Measurements from ENCODE around the gene IL11. TPM values are rescaled to one million over a fixed set of nuclear protein-coding genes. Genes with fewer than 3 reads are reported as not detected.

Gene IL11
- under 1 TPM; 0.15 to 0.29 TPM for total RNA-seq

DNA sequence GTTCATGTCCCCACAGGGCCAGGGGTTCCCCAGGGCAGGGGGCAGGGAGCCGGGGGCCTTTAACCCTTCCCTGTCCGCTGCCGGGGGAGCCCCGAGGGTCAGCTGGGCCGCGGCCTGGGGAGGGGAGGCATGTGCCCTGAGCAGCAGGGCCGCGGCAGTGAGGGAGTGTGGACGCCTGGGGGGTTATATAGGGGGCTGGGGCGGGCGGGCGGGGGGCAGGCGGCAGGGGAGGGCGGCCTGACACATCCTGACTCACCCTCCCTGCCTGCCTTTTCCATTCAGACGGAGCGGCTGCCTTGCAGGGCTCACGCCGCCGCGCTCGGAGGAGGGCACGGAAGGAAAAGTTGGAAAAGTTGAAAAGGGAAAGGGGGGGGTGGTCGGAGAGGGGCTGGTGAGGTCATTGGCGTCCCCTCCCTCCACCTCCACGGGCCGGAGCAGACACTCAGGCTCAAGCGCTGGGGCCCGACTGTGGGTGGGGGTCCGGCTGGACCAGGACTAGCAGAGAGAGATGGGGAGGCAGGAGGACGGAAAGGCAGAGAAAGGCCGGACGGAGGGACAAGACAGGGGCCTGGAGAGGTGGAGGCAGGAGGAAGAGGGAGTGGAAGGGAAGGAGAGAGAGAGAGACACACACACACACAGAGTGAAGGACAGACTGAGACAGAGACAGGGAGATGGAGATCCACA is at the start of gene IL11:
IL11 (minus strand) TSS at position 159 of the 684 bp plus-strand sequence; CDS start at position 6, 153 bp downstream.

DNA sequence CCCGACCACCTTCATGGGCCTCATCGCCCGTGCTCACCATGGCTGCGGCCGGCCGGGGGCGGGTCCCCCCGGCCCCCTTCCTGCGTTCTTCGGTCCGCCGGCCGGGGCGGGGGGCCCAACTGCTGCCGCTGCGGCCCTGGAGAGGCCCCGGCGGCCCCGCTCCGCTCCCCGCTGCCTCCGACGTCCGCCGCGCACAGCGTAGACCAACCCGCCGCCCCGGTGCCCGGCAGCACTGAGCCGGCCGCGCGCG is 37.2 kb upstream of the IL11 start, which contains the start of gene UBE2S:
UBE2S (minus strand) TSS at position 239 of the 250 bp plus-strand sequence; CDS start at position 40, 199 bp downstream.

DNA sequence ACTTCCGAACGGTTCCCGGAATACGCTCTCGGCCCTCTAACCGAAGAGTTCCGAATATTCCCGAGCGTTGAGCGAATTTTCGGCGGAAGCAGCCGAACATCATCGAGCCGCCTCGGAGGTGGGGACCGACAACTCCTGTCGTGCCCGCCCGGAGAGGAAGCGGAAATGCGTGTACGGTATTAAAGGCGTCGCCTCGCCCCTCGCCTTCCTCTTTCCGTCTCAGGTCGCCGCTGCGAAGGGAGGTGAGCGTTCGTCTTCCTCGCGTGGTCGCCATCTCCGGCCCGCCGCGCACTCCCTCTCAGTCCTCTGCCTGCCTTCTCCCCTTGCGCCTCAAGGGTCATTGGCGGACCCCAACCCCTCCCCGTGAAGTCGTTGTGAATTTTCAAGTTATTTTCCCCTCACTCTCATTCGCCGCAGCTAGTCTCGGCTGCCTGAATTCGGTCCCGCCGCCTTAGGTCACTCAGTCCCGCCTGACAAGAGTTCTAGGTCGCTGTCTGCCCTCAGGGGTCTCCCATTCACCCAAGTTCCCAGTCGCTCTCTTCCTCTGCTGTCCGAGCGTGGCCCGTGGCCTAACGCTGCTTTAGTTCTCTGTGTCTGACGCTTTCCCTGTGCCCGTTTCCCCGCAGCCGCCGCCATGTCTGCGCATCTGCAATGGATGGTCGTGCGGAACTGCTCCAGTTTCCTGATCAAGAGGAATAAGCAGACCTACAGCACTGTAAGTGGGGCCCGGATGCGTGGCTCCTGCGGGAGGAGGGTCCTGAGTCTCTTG is 15.6 kb upstream of the IL11 start, which contains the start of gene RPL28:
RPL28 (plus strand) TSS at position 209 of the 769 bp plus-strand sequence; CDS start at position 635, 426 bp downstream.

DNA sequence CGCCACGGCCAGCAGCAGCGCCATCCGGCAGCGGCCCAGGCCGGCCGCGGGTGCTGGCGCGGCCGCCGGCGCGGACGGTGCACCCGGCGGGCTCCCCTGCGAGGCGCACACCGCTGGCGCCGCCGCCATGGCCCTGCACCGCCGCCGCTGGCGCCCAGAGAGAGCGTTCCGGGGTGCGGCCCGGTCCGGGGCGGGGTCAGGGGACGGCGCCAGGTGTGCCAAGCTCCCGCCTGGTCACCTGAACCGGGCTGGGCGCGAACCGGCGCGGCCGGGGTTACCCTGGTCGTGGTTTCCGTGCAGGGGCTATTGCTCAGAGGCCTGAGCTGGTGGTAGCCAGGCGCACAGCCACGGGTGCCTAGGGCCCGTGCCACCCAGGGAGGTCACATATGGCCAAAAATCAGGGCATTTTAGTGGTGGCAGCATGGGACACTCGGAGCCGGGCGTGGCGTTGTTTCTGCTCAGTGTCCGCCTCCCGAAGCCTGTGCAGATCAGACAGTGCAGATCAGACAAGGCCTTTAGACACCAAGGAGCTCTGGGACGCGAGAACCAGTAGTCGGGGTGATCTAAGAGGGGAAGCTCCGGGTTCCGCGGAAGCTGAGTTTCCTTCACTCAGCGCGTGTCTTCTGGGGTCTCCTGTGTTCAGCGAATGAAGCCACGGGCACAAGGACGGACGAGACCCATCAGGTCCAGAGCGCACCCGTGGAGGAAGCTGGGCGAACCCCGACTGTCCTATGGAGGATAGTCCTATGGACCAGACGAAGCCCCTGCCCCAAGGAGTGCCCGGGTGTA is 14.1 kb upstream of the IL11 start, which contains the start of gene TMEM238:
TMEM238 (minus strand) TSS at position 162 of the 789 bp plus-strand sequence; CDS start at position 129, 33 bp downstream.

DNA sequence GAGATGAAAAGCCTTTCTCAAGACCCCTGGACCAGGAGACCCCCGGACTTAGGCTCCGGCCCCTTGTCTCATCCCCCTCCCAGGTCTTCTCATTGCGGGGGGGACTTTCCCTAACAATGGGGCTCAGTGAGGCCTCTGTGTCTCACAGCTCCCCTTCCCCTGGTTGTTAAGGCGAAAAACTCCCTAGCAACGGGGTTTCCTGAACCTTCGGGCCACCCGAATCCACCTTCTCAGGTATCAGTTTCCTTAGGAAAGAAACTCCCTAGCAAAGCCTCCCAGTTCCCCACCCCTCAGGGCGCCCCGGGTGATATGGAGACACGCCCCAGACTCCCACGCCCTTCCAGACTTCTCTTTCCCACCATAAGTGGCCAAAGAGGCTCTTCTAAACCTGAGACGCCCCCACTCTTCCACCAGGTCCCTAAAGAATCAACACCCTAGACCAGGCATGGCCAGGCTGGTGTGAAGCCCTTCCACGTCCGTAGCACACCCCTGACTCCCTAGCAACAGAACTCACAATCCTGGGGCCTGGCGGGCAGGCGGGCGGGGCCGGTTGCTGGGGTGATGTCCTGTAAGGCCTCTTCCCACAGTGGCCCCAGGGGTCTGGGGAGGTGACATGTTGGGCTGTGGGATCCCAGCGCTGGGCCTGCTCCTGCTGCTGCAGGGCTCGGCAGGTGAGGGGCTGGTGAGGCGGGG is 6.1 kb upstream of the IL11 start, which contains the start of gene TMEM190:
TMEM190 (plus strand) TSS at position 586 of the 693 bp plus-strand sequence; CDS start at position 614, 28 bp downstream.

DNA sequence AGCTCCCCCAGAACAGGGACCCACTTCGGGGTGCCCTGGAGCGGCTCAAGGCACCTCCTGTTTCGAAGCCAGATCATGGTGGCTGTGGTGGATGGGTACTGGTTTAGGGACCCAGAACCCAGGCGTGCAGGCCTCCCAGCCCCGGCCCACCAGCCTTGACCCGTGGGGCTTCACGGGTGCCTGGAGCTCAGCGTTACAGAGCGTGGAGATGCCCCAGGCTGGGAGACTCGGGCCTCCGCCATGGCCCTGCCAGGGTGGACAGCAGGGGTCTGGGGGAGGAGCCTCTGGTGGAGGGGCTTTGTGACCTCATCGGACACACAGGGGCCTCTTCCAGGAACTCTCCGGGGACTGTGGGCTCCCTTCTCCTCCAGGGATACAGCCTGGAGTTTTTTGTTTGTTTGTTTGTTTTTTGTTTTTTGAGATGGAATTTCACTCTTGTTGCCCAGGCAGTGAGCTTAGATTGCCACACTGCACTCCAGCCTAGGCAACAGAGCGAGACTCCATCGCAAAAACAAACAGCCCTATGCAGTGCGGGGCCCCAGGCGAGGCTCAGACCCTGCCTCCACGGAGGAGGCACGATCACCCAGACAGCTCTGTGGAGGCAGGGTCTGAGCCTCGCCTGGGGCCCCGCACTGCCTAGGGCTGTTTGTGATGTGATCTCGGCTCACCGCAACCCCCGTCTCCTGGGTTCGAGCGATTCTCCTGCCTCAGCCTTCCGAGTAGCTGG is 7.1 kb downstream of the IL11 start, which contains the start of gene GARIN5B:
GARIN5B (minus strand) TSS at position 271 of the 727 bp plus-strand sequence; CDS start at position 77, 194 bp downstream.

DNA sequence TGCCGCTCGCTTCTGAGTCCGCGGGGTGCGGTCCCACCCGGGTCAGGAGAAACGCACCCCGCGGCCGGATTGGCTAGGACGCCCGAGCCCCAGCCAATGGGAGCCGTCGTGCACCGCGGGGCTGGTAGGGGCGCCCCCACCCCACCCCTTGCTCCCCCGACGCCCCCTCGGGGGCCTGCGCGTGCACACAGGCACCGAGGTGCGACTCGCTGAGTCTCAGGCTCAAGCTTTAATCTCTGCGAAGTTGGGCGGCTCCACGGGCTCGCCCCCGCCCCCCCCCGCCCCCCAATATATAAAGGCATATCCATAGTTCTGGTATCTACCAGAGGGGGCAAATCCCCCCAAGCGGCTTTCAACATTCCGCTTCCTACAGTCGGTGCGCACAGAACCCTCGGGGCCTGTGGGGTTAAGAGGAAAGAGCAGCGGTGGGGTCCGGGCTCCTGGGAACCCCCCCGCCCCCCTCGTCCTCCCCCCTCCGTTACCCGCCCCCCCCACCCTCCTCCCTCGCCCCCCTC is 15.5 kb downstream of the IL11 start, which contains the start of gene COX6B2:
COX6B2 (minus strand) TSS at position 22 of the 515 bp plus-strand sequence. CDS start 198 bp downstream, outside the sequence.

DNA sequence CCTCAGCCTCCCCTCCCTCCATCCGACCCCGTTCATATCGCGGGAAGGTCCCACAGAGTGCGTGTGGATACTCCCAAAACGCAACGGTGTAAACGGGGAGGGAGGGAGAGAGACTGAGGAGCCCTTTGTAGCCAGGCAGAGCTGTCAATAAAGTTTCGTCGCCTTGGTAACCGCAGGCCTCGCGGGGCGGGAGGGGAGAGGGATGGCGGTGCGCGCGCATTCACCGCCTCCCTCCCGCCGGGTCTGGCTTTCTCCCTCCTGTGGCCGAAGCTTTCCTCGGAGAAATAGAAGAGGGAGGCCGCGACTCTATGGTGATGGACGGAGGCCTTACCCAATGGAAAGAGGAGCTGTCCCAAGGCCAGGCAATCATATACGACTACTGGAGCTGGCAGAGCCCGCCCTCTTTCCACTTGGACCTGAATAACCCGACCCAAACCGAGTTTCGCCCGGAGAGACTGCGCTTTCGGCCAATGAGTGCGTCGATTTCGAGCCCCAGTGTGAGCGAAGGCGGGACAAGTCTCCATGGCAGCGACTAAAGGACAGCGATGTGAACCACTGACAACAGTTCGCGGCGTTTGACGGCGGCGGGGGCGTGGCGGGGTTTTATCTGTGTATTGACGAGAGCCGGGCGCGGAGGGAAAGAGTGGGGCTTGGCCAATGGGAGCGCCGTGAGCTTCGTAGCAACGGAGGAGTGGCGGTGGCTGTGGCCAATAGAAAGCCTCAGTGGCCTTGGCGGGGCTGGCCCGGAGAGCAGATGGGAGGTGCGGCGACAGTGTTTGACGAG is 31.0 kb downstream of the IL11 start, which contains the start of gene KMT5C:
KMT5C (plus strand) TSS at position 772 of the 784 bp plus-strand sequence. CDS start 2,061 bp downstream, outside the sequence.

DNA sequence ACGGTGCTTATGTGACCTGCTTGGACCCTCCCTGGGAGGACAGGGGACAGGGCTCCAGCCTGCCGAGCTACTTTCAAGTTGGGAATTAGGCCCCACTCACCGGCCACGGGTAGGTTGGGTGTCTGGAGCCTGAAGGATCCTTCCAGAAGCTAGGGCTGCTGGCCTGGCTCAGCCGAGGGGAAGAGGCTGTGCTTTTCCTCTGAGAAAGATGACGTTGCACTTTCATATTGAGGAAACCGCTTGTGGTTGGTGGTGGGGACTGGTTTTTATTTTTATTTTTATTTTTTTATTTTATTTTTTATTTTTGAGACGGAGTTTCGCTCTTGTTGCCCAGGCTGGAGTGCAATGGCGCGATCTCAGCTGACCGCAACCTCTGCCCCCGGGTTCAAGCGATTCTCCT is 45.1 kb downstream of the IL11 start, which contains the start of gene TMEM150B:
TMEM150B (minus strand) TSS at position 170 of the 400 bp plus-strand sequence. CDS start 4,305 bp downstream, outside the sequence.

Other genes starting within 250 kb of the IL11 start
- not detected for gene TNNT1, start 221.3 kb downstream of the IL11 start, total RNA-seq
- not detected for gene TNNI3, start 212.7 kb downstream of the IL11 start, total RNA-seq
- gene DNAAF3, start 203.8 kb downstream of the IL11 start, total RNA-seq, result not detected
- not detected for gene SYT5, start 190.2 kb downstream of the IL11 start, total RNA-seq
- gene PTPRH, start 161.0 kb downstream of the IL11 start, total RNA-seq, result not detected
- 10 to 100 TPM; 11.7 to 14.0 TPM for gene TMEM86B, start 141.7 kb downstream of the IL11 start, total RNA-seq
- gene PPP6R1, start 111.4 kb downstream of the IL11 start, total RNA-seq, result 100 to 1,000 TPM; 179 to 181 TPM
- 10 to 100 TPM; 23.0 to 25.5 TPM for gene HSPBP1, start 90.4 kb downstream of the IL11 start, total RNA-seq
- gene BRSK1, start 86.5 kb downstream of the IL11 start, total RNA-seq, result 1 to 10 TPM; 4.0 to 5.9 TPM
- gene TMEM150B, start 45.1 kb downstream of the IL11 start, total RNA-seq, result under 1 TPM in 1 of 2 experiments, not detected in 1; 0.29 TPM
- gene KMT5C, start 30.6 kb downstream of the IL11 start, total RNA-seq, result 10 to 100 TPM; 24.2 to 25.6 TPM
- under 1 TPM in 1 of 2 experiments, not detected in 1; 0.14 TPM for gene COX6B2, start 15.7 kb downstream of the IL11 start, total RNA-seq
- gene GARIN5B, start 7.2 kb downstream of the IL11 start, total RNA-seq, result not detected
- gene TMEM190, start 6.4 kb upstream of the IL11 start, total RNA-seq, result not detected
- gene TMEM238, start 13.8 kb upstream of the IL11 start, total RNA-seq, result 10 to 100 TPM; 28.2 to 31.1 TPM
- gene RPL28, start 15.5 kb upstream of the IL11 start, total RNA-seq, result 1,000 to 10,000 TPM; 3,962 to 3,998 TPM
- 100 to 1,000 TPM; 146 to 148 TPM for gene UBE2S, start 37.3 kb upstream of the IL11 start, total RNA-seq
- not detected for gene SHISA7, start 72.8 kb upstream of the IL11 start, total RNA-seq
- gene ISOC2, start 91.2 kb upstream of the IL11 start, total RNA-seq, result 10 to 100 TPM; 15.7 to 16.6 TPM
- not detected for gene C19orf85, start 94.3 kb upstream of the IL11 start, total RNA-seq
- gene ZNF628, start 106.2 kb upstream of the IL11 start, total RNA-seq, result 10 to 100 TPM in 1 of 2 experiments, 1 to 10 TPM in 1; 8.2 to 11.3 TPM
- gene NAT14, start 114.7 kb upstream of the IL11 start, total RNA-seq, result 1 to 10 TPM; 8.7 to 8.8 TPM
- gene SSC5D, start 118.0 kb upstream of the IL11 start, total RNA-seq, result under 1 TPM; 0.12 to 0.53 TPM
- gene SBK2, start 166.7 kb upstream of the IL11 start, total RNA-seq, result not detected
- not detected for gene SBK3, start 175.1 kb upstream of the IL11 start, total RNA-seq
- 1 to 10 TPM; 6.4 to 7.8 TPM for gene ZNF579, start 210.4 kb upstream of the IL11 start, total RNA-seq
- gene FIZ1, start 229.1 kb upstream of the IL11 start, total RNA-seq, result 10 to 100 TPM; 14.7 to 16.3 TPM
- 10 to 100 TPM; 33.7 to 35.0 TPM for gene ZNF524, start 229.8 kb upstream of the IL11 start, total RNA-seq
- gene ZNF865, start 235.2 kb upstream of the IL11 start, total RNA-seq, result 10 to 100 TPM; 16.1 to 16.2 TPM

Data from activated naive CD4-positive, alpha-beta T cell treated with anti-CD3 and anti-CD28 coated beads, Interleukin-2, amount 10 ng/mL, durations not matched to agents 5 hours and 36 hours (primary cell).